ENCODE data around the gene TTC13.

- TF ChIP-seq SP1 (IDR thresholded peaks at IDR 0.05) (no peak), RXRA (IDR thresholded peaks at IDR 0.05) (no peak), CTCF (IDR thresholded peaks at IDR 0.05; ENCODE audit: low read depth, low read length, missing input control) (no peak), YY1 (IDR thresholded peaks at IDR 0.05) (no peak), JUND (IDR thresholded peaks at IDR 0.05) (no peak), ZBTB33 (IDR thresholded peaks at IDR 0.05) (no peak), RAD21 (IDR thresholded peaks at IDR 0.05) (no peak), ATF3 (IDR thresholded peaks at IDR 0.05) (no peak)
Measured at GRCh38 chr1:230925608-230926007, 53.1 kb downstream of the TTC13 start.
